ENCODE data around the gene COPG2.

DNA sequence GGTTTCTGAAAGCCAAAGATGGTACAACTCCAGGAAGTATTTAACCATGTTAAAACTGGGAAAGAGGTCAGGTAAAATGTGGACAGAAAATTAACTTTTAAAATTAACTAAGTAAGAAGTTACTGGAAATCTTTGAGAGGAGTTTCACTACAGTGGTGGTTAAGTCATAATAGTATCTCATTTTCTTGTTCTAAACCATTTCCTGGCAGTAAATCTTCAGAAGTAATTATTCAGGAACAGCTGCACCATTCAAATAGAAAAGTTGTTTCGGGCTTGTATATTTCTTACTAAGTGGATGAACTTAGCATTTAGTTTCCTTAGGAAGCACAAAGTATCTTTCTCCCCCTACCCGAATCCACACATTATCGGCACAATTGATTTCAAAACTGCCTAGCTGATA lies 27.1 kb downstream of the COPG2 start:
- TF ChIP-seq, protein P1, sequence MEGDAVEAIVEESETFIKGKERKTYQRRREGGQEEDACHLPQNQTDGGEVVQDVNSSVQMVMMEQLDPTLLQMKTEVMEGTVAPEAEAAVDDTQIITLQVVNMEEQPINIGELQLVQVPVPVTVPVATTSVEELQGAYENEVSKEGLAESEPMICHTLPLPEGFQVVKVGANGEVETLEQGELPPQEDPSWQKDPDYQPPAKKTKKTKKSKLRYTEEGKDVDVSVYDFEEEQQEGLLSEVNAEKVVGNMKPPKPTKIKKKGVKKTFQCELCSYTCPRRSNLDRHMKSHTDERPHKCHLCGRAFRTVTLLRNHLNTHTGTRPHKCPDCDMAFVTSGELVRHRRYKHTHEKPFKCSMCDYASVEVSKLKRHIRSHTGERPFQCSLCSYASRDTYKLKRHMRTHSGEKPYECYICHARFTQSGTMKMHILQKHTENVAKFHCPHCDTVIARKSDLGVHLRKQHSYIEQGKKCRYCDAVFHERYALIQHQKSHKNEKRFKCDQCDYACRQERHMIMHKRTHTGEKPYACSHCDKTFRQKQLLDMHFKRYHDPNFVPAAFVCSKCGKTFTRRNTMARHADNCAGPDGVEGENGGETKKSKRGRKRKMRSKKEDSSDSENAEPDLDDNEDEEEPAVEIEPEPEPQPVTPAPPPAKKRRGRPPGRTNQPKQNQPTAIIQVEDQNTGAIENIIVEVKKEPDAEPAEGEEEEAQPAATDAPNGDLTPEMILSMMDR (IDR thresholded peaks at IDR 0.05) = no peak
- TF ChIP-seq POLR2AphosphoS5 (IDR thresholded peaks at IDR 0.05; ENCODE audit: insufficient read depth in 1 of 2, low read depth in 1 of 2) (no peak), POLR2A (IDR thresholded peaks at IDR 0.05) (no peak)
